ENCODE measurements around the gene PRR23E. TPM values are rescaled to one million over a fixed set of nuclear protein-coding genes. Genes with fewer than 3 reads are reported as not detected.

PRR23E gene
- polyA plus RNA-seq, 1 of the 3 experiments (the other 2 are of a cell fraction): not detected

DNA sequence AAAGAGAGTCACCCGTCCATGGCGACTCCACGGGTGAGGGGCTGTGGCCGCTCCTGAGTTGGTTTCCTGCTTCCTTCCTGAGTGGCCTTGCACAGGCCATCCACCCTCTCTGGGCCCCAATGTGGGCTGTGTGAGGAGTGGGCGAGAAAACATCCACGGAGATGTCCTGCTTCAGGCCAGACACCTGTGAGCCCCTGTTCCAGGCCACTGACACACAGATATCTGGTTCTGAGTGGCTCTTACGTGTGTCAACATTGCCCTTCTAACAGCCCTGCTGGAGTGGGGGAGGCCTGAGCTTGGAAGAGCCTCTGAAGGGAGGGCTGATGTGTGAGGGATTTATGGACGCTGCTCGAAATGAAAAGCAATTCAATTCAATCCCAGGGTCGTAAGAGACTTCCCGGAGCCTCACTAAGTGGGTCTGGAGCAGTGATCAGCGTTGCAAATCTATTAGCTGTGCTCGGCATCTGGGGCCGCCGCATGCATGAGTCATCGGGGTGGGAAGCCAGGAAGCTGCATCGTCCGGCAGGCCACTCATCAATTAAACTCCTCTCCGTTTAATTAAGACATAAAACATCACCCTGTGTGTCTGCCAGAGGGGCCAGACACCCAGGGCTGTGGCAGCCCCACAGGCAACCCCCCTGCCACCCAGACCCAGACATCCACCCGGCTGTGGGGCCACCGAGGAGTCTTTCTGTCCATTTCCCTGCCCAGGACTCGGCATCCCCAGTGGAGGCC is 20.0 kb upstream of the PRR23E start:
- CTCF ChIA-PET: interaction anchor here (0.6 to 5.3 kb wide), 16 partner anchors 9 to 493 kb away, joined by 3 to 30 read pairs (median 3); partner anchors contain the start of gene PLXNA1
- no peaks in the 10 kb centered on the region for H3K36me3 ChIP-seq (replicated peaks in 1 of 2; ENCODE audit: control insufficient read depth in 1 of 2, insufficient read depth in 2 of 2, low read length in 1 of 2)
- peak overlapping the region; percentile 95 to 99 for H3K27ac ChIP-seq (ENCODE audit: low read depth in 2 of 2, low read length in 1 of 2)
- POLR2A ChIA-PET: interaction anchor here (0.6 to 1.5 kb wide), 10 partner anchors 9 to 1238 kb away, joined by 3 to 7 read pairs (median 4); no protein-coding TSS in a partner anchor
- no peaks in the 10 kb centered on the region for H3K79me2 ChIP-seq (ENCODE audit: insufficient read depth)
- H3F3A ChIP-seq (replicated peaks; ENCODE audit: insufficient read depth): peaks cover 10% of the 10 kb centered on the region
- peak overlapping the region; percentile 71 for H3K4me2 ChIP-seq
- H3K9me3 ChIP-seq: no peaks in the 10 kb centered on the region
- H4K20me1 ChIP-seq (ENCODE audit: insufficient read depth): no peaks in the 10 kb centered on the region
- peaks cover 33 to 56% of the 10 kb centered on the region in 2 experiments for H3K4me1 ChIP-seq (ENCODE audit: control insufficient read depth in 1 of 2, insufficient read depth in 2 of 2, low read depth in 1 of 2, low read length in 1 of 2)
- no peaks in the 10 kb centered on the region for H3K9me2 ChIP-seq
- H3K27me3 ChIP-seq (ENCODE audit: insufficient read depth): no peaks in the 10 kb centered on the region
- DNase-seq: peak; percentile 92
- H3K4me3 ChIP-seq (ENCODE audit: low read depth in 2 of 2, low read length in 1 of 2): peak overlapping the region; percentile 15; a peak in 1 of 4 replicates
- peak overlapping the region; percentile 60; the same call in 1 of the 2 replicates for H3K9ac ChIP-seq
- 6% methylated on average over 20 of the region's 22 CpGs for WGBS (ENCODE audit: low lambda C conversion rate)
- no peak overlapping the region for H2AFZ ChIP-seq (ENCODE audit: low read depth)
- TF ChIP-seq, protein P1, sequence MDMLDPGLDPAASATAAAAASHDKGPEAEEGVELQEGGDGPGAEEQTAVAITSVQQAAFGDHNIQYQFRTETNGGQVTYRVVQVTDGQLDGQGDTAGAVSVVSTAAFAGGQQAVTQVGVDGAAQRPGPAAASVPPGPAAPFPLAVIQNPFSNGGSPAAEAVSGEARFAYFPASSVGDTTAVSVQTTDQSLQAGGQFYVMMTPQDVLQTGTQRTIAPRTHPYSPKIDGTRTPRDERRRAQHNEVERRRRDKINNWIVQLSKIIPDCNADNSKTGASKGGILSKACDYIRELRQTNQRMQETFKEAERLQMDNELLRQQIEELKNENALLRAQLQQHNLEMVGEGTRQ (IDR thresholded peaks at IDR 0.05; ENCODE audit: borderline replicate concordance, low read depth, low read length): no peak
- TF ChIP-seq, protein P2, sequence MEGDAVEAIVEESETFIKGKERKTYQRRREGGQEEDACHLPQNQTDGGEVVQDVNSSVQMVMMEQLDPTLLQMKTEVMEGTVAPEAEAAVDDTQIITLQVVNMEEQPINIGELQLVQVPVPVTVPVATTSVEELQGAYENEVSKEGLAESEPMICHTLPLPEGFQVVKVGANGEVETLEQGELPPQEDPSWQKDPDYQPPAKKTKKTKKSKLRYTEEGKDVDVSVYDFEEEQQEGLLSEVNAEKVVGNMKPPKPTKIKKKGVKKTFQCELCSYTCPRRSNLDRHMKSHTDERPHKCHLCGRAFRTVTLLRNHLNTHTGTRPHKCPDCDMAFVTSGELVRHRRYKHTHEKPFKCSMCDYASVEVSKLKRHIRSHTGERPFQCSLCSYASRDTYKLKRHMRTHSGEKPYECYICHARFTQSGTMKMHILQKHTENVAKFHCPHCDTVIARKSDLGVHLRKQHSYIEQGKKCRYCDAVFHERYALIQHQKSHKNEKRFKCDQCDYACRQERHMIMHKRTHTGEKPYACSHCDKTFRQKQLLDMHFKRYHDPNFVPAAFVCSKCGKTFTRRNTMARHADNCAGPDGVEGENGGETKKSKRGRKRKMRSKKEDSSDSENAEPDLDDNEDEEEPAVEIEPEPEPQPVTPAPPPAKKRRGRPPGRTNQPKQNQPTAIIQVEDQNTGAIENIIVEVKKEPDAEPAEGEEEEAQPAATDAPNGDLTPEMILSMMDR (IDR thresholded peaks at IDR 0.05): no peak
- TF ChIP-seq EP300 (IDR thresholded peaks at IDR 0.05; ENCODE audit: borderline replicate concordance in 1 of 2, low read depth in 1 of 2, low read length in 1 of 2) (peak; percentile 99), FOSL2 (IDR thresholded peaks at IDR 0.05; ENCODE audit: borderline replicate concordance, low read depth) (peak; percentile 99), TCF12 (IDR thresholded peaks at IDR 0.05) (peak; percentile 99), FOXJ3 (CRISPR knock-in tag; IDR thresholded peaks at IDR 0.05) (peak; percentile 93), TEAD4 (IDR thresholded peaks at IDR 0.05; ENCODE audit: borderline replicate concordance, insufficient read depth) (peak; percentile 99), EZH2phosphoT487 (IDR thresholded peaks at IDR 0.05; ENCODE audit: borderline replicate concordance, low read depth) (no peak), GATA2 (CRISPR knock-in tag; IDR thresholded peaks at IDR 0.05) (peak; percentile 92), RCOR1 (IDR thresholded peaks at IDR 0.05; ENCODE audit: low read length) (peak; percentile 82), SMC3 (IDR thresholded peaks at IDR 0.05; ENCODE audit: low read depth, low read length) (peak; percentile 22; the same call in 1 of the 2 replicates), NRF1 (IDR thresholded peaks at IDR 0.05; ENCODE audit: low read depth, low read length) (no peak), RXRA (IDR thresholded peaks at IDR 0.05; ENCODE audit: borderline replicate concordance, low read depth) (peak; percentile 91), SIN3A (IDR thresholded peaks at IDR 0.05; ENCODE audit: borderline replicate concordance, low read depth, low read length) (peak; percentile 93; the same call in 1 of the 2 replicates), RFX5 (IDR thresholded peaks at IDR 0.05; ENCODE audit: low read length) (no peak), MEF2A (IDR thresholded peaks at IDR 0.05; ENCODE audit: borderline replicate concordance, low read depth) (no peak; the same call in 1 of the 2 replicates), FOXM1 (IDR thresholded peaks at IDR 0.05; ENCODE audit: low read depth) (peak; percentile 98), GABPA (IDR thresholded peaks at IDR 0.05; ENCODE audit: low read depth) (no peak; the same call in 1 of the 2 replicates), NFIC (IDR thresholded peaks at IDR 0.05; ENCODE audit: borderline replicate concordance) (peak; percentile 96)
- TF ChIP-seq, protein P3, sequence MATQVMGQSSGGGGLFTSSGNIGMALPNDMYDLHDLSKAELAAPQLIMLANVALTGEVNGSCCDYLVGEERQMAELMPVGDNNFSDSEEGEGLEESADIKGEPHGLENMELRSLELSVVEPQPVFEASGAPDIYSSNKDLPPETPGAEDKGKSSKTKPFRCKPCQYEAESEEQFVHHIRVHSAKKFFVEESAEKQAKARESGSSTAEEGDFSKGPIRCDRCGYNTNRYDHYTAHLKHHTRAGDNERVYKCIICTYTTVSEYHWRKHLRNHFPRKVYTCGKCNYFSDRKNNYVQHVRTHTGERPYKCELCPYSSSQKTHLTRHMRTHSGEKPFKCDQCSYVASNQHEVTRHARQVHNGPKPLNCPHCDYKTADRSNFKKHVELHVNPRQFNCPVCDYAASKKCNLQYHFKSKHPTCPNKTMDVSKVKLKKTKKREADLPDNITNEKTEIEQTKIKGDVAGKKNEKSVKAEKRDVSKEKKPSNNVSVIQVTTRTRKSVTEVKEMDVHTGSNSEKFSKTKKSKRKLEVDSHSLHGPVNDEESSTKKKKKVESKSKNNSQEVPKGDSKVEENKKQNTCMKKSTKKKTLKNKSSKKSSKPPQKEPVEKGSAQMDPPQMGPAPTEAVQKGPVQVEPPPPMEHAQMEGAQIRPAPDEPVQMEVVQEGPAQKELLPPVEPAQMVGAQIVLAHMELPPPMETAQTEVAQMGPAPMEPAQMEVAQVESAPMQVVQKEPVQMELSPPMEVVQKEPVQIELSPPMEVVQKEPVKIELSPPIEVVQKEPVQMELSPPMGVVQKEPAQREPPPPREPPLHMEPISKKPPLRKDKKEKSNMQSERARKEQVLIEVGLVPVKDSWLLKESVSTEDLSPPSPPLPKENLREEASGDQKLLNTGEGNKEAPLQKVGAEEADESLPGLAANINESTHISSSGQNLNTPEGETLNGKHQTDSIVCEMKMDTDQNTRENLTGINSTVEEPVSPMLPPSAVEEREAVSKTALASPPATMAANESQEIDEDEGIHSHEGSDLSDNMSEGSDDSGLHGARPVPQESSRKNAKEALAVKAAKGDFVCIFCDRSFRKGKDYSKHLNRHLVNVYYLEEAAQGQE (IDR thresholded peaks at IDR 0.05; ENCODE audit: low read depth, low read length): peak; percentile 33; the same call in 1 of the 2 replicates
- TF ChIP-seq, protein P4, sequence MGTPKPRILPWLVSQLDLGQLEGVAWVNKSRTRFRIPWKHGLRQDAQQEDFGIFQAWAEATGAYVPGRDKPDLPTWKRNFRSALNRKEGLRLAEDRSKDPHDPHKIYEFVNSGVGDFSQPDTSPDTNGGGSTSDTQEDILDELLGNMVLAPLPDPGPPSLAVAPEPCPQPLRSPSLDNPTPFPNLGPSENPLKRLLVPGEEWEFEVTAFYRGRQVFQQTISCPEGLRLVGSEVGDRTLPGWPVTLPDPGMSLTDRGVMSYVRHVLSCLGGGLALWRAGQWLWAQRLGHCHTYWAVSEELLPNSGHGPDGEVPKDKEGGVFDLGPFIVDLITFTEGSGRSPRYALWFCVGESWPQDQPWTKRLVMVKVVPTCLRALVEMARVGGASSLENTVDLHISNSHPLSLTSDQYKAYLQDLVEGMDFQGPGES (IDR thresholded peaks at IDR 0.05; ENCODE audit: low read depth, low read length): no peak
- TF ChIP-seq, protein P5, sequence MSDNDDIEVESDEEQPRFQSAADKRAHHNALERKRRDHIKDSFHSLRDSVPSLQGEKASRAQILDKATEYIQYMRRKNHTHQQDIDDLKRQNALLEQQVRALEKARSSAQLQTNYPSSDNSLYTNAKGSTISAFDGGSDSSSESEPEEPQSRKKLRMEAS (IDR thresholded peaks at IDR 0.05; ENCODE audit: low read depth): 0 out of 2 replicates have a peak, but pooled peaks have one; percentile 32
- TF ChIP-seq, protein P6, sequence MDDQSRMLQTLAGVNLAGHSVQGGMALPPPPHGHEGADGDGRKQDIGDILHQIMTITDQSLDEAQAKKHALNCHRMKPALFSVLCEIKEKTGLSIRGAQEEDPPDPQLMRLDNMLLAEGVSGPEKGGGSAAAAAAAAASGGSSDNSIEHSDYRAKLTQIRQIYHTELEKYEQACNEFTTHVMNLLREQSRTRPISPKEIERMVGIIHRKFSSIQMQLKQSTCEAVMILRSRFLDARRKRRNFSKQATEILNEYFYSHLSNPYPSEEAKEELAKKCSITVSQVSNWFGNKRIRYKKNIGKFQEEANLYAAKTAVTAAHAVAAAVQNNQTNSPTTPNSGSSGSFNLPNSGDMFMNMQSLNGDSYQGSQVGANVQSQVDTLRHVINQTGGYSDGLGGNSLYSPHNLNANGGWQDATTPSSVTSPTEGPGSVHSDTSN (IDR thresholded peaks at IDR 0.05): peak; percentile 99

All from SK-N-SH (cell line).